Peyer's patch (tissue), 4 donors: ENCODE data around the gene PRSS12.
"Not testable (repeated sequence)": the region's sequence is repeated elsewhere in the genome, so short reads cannot be mapped to it uniquely, and the experiment has no call there.

Experiments
- CTCF ChIP-seq, 6 experiments: fragments of 450-650 bp in 4 of 6; fragments of 200-600 bp in 2 of 6; sonication (generic) in 1 of 6; IDR thresholded peaks; one replicate each; pipeline ENCODE4 v1.5.1; 2017 to 2019; ENCODE audit warnings: antibody characterized with exemption in 6 of 6, mild to moderate bottlenecking in 3 of 6, moderate library complexity in 1 of 6
- POLR2A ChIP-seq, 2 donors: fragments of 450-650 bp; IDR thresholded peaks; one replicate each; pipeline ENCODE4 v1.5.1; 2017; ENCODE audit warnings: antibody characterized with exemption in 2 of 2, mild to moderate bottlenecking in 2 of 2, moderate library complexity in 2 of 2

- not testable (repeated sequence) for TF ChIP-seq CTCF, POLR2A (IDR thresholded peaks at IDR 0.05)
These were observed 39.7 kb upstream of the PRSS12 start for GRCh38 chr4:118392509-118392908.
